Activated CD4-positive, alpha-beta T cell treated with anti-CD3 and anti-CD28 coated beads, Interleukin-10, Interleukin-2, amounts not matched to agents 100 ng/mL and 50 ng/mL, durations not matched to agents 16 hours and 8 hours (primary cell): ENCODE data around the gene KRTAP5-8.
A peak's percentile ranks its signal among the peaks of the same experiment; 100 is the strongest.
"Not testable (repeated sequence)": the region's sequence is repeated elsewhere in the genome, so short reads cannot be mapped to it uniquely, and the experiment has no call there.

Experiments
- DNase-seq: peaks from one replicate; pipeline ENCODE4 v3.0.0-alpha.2; 2020

KRTAP5-8 gene

GRCh38 chr11:71544525-71545214, 6.8 kb downstream of the KRTAP5-8 start:
- DNase-seq = no peak

GRCh38 chr11:71545405-71545966, 7.7 kb downstream of the KRTAP5-8 start:
- DNase-seq = no peak

- no peak for DNase-seq
These were observed 10.3 kb downstream of the KRTAP5-8 start, which contains the start of gene KRTAP5-9 for GRCh38 chr11:71548120-71548519. KRTAP5-9 (plus strand) TSS chr11:71548420; CDS start chr11:71548658, 238 bp downstream.

GRCh38 chr11:71548716-71549151, 10.9 kb downstream of the KRTAP5-8 start:
- DNase-seq = no peak

- DNase-seq = no peak
These were observed 13.9 kb downstream of the KRTAP5-8 start for GRCh38 chr11:71551711-71552110.

GRCh38 chr11:71554996-71555395, 17.2 kb downstream of the KRTAP5-8 start:
- no peak for DNase-seq

GRCh38 chr11:71555508-71555907, 17.7 kb downstream of the KRTAP5-8 start:
- no peak for DNase-seq

- DNase-seq = no peak
These were observed 18.2 kb downstream of the KRTAP5-8 start for GRCh38 chr11:71556018-71556417.

GRCh38 chr11:71557257-71557656, 19.4 kb downstream of the KRTAP5-8 start:
- no peak for DNase-seq

- DNase-seq = no peak
These were observed 21.2 kb downstream of the KRTAP5-8 start for GRCh38 chr11:71558996-71559395.

GRCh38 chr11:71562120-71562519, 24.3 kb downstream of the KRTAP5-8 start:
- no peak for DNase-seq

GRCh38 chr11:71563406-71563805, 25.6 kb downstream of the KRTAP5-8 start:
- peak; percentile 41 for DNase-seq

GRCh38 chr11:71564430-71564829, 26.6 kb downstream of the KRTAP5-8 start:
- DNase-seq = no peak

- no peak for DNase-seq
These were observed 27.4 kb downstream of the KRTAP5-8 start, which contains the start of gene KRTAP5-10 for GRCh38 chr11:71565263-71565662. KRTAP5-10 (plus strand) TSS chr11:71565563; CDS start chr11:71565588, 25 bp downstream.

GRCh38 chr11:71566081-71566620, 28.3 kb downstream of the KRTAP5-8 start:
- DNase-seq = no peak

GRCh38 chr11:71566626-71567599, 29.1 kb downstream of the KRTAP5-8 start:
- not testable (repeated sequence) for DNase-seq

GRCh38 chr11:71567633-71568032, 29.8 kb downstream of the KRTAP5-8 start:
- not testable (repeated sequence) for DNase-seq

- no peak for DNase-seq
These were observed 31.0 kb downstream of the KRTAP5-8 start for GRCh38 chr11:71568704-71569349.

- DNase-seq = not testable (repeated sequence)
These were observed 33.5 kb downstream of the KRTAP5-8 start for GRCh38 chr11:71571101-71571850.

- DNase-seq = no peak
These were observed 35.0 kb downstream of the KRTAP5-8 start for GRCh38 chr11:71572811-71573210.

GRCh38 chr11:71574418-71574817, 36.6 kb downstream of the KRTAP5-8 start:
- no peak for DNase-seq
